Stimulated activated naive CD8-positive, alpha-beta T cell treated with anti-CD3 and anti-CD28 coated beads, Interleukin-15, Interleukin-2, amounts not matched to agents 100 ng/mL and 50 ng/mL, for 24 hours (primary cell): ENCODE data around the gene ZNF727.
"Not testable (repeated sequence)": the region's sequence is repeated elsewhere in the genome, so short reads cannot be mapped to it uniquely, and the experiment has no call there.

Experiments
- H3K27ac Mint-ChIP-seq: one replicate; pipeline ENCODE4 v1.8.0; 2021; ENCODE audit warnings: mild to moderate bottlenecking, mixed read lengths
- H3K27me3 Mint-ChIP-seq: one replicate; pipeline ENCODE4 v1.8.0; 2021; ENCODE audit warnings: mixed read lengths
- H3K36me3 Mint-ChIP-seq: one replicate; pipeline ENCODE4 v1.8.0; 2021; ENCODE audit warnings: low read depth, mixed read lengths
- H3K4me1 Mint-ChIP-seq: one replicate; pipeline ENCODE4 v1.8.0; 2021; ENCODE audit warnings: low read depth, mixed read lengths
- H3K4me3 Mint-ChIP-seq: one replicate; pipeline ENCODE4 v1.8.0; 2021; ENCODE audit warnings: mild to moderate bottlenecking, mixed read lengths
- H3K9me3 Mint-ChIP-seq: one replicate; pipeline ENCODE4 v1.8.0; 2021; ENCODE audit warnings: mixed read lengths

Gene ZNF727

DNA sequence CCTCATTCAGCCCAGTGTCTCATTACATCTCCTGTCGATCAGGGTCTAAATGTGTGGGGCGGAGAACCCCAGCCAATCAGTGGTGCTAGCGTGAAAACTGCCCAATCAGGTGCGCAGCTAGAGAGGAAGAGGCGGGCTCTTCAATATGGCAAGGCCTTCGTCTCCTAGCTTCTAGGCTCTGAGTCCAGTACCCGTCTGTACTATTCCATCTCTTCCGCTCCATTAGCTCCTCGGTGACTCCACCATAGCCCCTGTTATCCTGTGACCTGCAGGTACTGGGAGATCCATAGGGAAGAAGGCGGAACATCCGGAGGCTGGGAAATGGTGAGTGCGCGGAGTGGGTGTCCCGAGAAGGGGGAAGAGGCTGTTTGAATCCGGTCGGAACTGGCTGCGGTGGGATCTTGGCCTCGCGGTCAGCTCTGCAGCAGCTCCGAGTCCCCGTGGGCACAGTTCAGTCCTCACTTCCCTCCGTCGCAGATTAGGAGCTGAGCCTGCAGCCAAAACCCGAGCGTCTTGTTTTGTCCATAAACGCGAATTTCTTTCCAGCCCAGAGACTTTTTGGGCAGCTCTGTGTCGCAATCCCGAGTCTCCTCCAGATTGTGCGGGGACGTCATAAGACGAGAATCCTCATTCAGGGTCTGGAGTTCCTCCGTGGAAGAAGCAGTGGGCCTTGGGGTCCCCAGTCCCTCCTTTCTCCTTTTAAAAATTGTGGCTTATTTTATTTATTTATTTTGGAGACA, at the start of gene ZNF727:
Gene ZNF727 (plus strand): TSS at position 134 of the 740 bp plus-strand sequence. CDS start 188 bp downstream, at position 322.
- no peaks in the 10 kb centered on the region for H3K4me1 Mint-ChIP-seq
- H3K36me3 Mint-ChIP-seq = no peaks in the 10 kb centered on the region
- peaks cover 17% of the 10 kb centered on the region for H3K9me3 Mint-ChIP-seq
- H3K4me3 Mint-ChIP-seq = peak within 1 kb of the TSS; percentile 61
- no peaks in the 10 kb centered on the region for H3K27me3 Mint-ChIP-seq
- no peak within 1 kb of the TSS for H3K27ac Mint-ChIP-seq

- Mint-ChIP-seq H3K27me3 (no peaks in the 10 kb centered on the region), H3K4me3 (no peak within 1 kb of the TSS), H3K36me3 (peaks cover 3% of the 10 kb centered on the region), H3K9me3 (peaks cover 9% of the 10 kb centered on the region), H3K27ac (no peak within 1 kb of the TSS), H3K4me1 (no peaks in the 10 kb centered on the region)
Measured at GRCh38 chr7:63998549-63998948, 46.7 kb upstream of the ZNF727 start, which contains the start of gene ZNF722. Gene ZNF722, plus strand, starts transcription at chr7:63998849. Its CDS starts 113 bp downstream, at chr7:63998962.

DNA sequence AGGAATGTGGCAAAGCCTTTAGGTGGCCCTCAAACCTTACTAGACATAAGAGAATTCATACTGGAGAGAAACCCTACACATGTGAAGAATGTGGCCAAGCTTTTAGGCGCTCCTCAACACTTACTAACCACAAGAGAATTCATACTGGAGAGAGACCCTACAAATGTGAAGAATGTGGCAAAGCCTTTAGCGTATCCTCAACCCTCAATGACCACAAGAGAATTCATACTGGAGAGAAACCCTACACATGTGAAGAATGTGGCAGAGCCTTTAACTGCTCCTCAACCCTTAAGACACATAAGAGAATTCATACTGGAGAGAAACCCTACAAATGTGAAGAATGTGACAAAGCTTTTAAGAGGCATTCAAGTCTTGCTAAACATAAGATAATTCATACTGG, 29.7 kb upstream of the ZNF727 start:
- H3K4me1 Mint-ChIP-seq, H3K27ac Mint-ChIP-seq, H3K27me3 Mint-ChIP-seq, H3K4me3 Mint-ChIP-seq: not testable (repeated sequence)
- Mint-ChIP-seq H3K36me3 (peaks cover 17% of the 10 kb centered on the region), H3K9me3 (peaks cover 33% of the 10 kb centered on the region)

- no peaks in the 10 kb centered on the region for H3K4me1 Mint-ChIP-seq
- peaks cover 44% of the 10 kb centered on the region for H3K9me3 Mint-ChIP-seq
- H3K27ac Mint-ChIP-seq = no peak overlapping the region
- H3K36me3 Mint-ChIP-seq = peaks cover 6% of the 10 kb centered on the region
- no peak overlapping the region for H3K4me3 Mint-ChIP-seq
- H3K27me3 Mint-ChIP-seq = no peaks in the 10 kb centered on the region
Measured at GRCh38 chr7:64035388-64035787, 9.8 kb upstream of the ZNF727 start.

- Mint-ChIP-seq H3K27me3 (no peaks in the 10 kb centered on the region), H3K4me3 (no peak overlapping the region), H3K4me1 (no peaks in the 10 kb centered on the region), H3K36me3 (peaks cover 6% of the 10 kb centered on the region), H3K27ac (no peak overlapping the region), H3K9me3 (peaks cover 36% of the 10 kb centered on the region)
Measured at GRCh38 chr7:64037095-64037494, 8.1 kb upstream of the ZNF727 start.

DNA sequence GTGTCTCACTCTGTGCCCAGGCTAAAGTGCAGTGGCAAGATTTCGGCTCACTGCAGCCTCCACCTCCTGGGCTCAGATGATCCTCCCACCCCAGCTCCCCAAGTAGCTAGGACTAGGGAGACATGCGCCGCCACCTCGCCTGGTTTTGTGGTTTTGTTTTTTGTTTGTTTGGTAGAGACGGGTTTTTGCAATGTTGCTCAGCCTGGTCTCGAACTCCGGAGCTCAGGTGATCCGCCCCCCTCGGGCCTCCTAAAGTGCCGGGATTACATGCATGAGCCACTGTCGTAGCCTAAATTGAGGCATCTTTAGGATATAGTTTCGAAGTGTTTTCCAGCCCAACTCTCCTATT, 781 bp downstream of the ZNF727 start:
- no peak overlapping the region for H3K27ac Mint-ChIP-seq
- H3K9me3 Mint-ChIP-seq = peaks cover 17% of the 10 kb centered on the region
- H3K36me3 Mint-ChIP-seq = no peaks in the 10 kb centered on the region
- H3K27me3 Mint-ChIP-seq = no peaks in the 10 kb centered on the region
- H3K4me1 Mint-ChIP-seq = no peaks in the 10 kb centered on the region
- H3K4me3 Mint-ChIP-seq = peak overlapping the region; percentile 61

DNA sequence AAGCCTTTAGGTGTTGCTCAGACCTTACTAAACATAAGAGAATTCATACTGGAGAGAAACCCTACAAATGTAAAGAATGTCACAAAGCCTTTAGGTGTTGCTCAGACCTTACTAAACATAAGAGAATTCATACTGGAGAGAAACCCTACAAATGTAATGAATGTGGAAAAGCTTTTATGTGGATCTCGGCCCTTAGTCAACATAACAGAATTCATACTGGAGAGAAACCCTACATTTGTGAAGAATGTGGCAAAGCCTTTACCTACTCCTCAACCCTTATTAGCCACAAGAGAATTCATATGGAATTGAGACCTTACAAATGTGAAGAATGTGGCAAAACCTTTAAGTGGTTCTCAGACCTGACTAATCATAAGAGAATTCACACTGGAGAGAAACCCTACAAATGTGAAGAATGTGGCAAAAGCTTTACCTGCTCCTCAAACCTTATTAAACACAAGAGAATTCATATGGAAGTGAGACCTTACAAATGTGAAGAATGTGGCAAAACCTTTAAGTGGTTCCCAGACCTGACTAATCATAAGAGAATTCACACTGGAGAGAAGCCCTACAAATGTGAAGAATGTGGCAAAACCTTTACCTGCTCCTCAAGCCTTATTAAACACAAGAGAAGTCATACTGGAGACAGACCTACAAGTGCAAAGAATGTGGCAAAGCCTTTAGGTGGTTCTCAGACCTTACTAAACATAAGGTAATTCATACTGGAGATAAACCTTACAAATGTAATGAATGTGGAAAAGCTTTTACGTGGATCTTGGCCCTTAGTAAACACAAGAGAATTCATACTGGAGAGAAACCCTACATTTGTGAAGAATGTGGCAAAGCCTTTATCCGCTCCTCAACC, 32.8 kb downstream of the ZNF727 start:
- peaks cover 61% of the 10 kb centered on the region for H3K9me3 Mint-ChIP-seq
- not testable (repeated sequence) for H3K4me1 Mint-ChIP-seq, H3K4me3 Mint-ChIP-seq, H3K27me3 Mint-ChIP-seq, H3K27ac Mint-ChIP-seq
- peaks cover 42% of the 10 kb centered on the region for H3K36me3 Mint-ChIP-seq

DNA sequence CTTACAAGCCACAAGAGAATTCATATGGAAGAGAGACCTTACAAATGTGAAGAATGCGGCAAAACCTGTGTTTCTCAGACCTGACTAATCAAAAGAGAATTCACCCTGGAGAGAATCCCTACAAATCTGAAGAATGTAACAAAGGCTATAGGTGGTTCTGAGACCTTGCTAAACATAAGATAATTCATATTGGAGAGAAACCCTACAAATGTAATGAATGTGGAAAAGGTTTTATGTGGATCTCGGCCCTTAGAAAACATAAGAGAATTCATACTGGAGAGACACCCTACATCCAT, 33.4 kb downstream of the ZNF727 start:
- Mint-ChIP-seq H3K27me3 (no peaks in the 10 kb centered on the region), H3K27ac (no peak overlapping the region), H3K4me1 (no peaks in the 10 kb centered on the region), H3K4me3 (no peak overlapping the region), H3K36me3 (peaks cover 41% of the 10 kb centered on the region), H3K9me3 (peaks cover 60% of the 10 kb centered on the region)

- H3K4me3 Mint-ChIP-seq = no peak overlapping the region
- H3K9me3 Mint-ChIP-seq = peaks cover 21% of the 10 kb centered on the region
- no peaks in the 10 kb centered on the region for H3K27me3 Mint-ChIP-seq
- no peak overlapping the region for H3K27ac Mint-ChIP-seq
- peaks cover 9% of the 10 kb centered on the region for H3K36me3 Mint-ChIP-seq
- H3K4me1 Mint-ChIP-seq = no peaks in the 10 kb centered on the region
Measured at GRCh38 chr7:64087501-64087900, 42.3 kb downstream of the ZNF727 start.

DNA sequence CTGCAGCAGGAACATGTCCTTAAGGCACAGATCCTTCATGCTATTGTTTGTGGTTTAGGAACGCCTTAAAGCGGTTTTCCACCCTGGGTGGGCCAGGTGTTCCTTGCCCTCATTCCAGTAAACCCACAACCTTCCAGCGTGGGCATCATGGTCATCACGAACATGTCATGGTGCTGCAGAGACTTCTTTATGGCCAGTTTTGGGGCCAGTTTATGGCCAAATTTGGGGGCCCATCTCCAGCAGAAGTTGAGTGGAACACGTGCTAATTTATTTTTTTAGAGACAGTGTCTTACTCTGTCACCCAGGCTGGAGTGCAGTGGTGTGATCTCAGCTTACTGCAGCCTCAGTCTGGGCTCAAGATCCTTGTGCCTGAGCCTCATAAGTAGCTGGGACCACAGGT, 43.6 kb downstream of the ZNF727 start:
- peaks cover 26% of the 10 kb centered on the region for H3K9me3 Mint-ChIP-seq
- not testable (repeated sequence) for H3K36me3 Mint-ChIP-seq, H3K27me3 Mint-ChIP-seq, H3K4me3 Mint-ChIP-seq, H3K27ac Mint-ChIP-seq, H3K4me1 Mint-ChIP-seq
